Choroid plexus epithelial cell (primary cell): ENCODE measurements around the gene UBE2F.
"Not testable (repeated sequence)": the region's sequence is repeated elsewhere in the genome, so short reads cannot be mapped to it uniquely, and the experiment has no call there.

Experiments used
- DNase-seq: peaks from one replicate; pipeline ENCODE4 v3.0.0-alpha.2; 2010; ENCODE audit warnings: low read depth
- H3K4me3 ChIP-seq: 2 replicates; pipeline ENCODE4 v1.5.1; 2011; ENCODE audit warnings: low read depth, mild to moderate bottlenecking, control low read depth, low read length, moderate library complexity
- TF ChIP-seq, protein P1 (sequence below): conservative IDR thresholded peaks from 2 replicates; pipeline ENCODE4 v1.5.1; 2011; ENCODE audit warnings: low read depth, mild to moderate bottlenecking, control low read depth, inconsistent platforms, low read length, moderate library complexity

Gene UBE2F

DNA sequence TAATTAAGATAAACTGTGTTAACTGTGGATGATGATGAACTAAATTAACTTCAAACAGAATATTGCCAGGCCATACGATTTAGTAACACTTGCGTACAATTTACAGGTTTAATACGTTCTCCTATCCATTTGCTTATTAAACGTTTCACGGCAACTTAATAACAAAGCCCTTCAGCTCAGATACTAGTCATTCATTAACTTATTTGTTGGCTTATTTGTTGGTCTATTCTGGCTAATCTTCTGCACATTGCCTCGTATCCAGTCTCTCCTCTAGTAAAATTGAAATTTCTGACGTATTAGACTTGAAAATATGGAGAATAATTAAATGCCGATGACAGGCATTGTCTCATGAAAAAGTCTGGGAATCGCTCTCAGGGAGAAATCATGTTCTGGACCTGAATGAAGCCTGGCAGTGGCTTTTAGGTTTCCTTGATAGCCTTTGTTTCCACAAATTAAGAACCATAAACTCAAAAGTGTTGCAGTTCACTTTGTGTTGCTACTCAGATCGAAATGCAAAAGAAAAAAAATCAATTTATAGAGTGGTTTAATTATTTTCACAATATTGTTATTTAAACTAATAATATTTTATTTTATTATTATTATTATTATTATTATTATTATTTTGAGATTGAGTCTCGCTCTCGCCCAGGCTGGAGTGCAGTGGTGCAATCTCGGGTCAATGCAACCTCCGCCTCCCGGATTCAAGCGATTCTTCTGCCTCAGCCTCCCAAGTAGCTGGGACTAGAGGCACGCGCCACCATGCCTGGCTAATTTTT lies 98.4 kb downstream of the UBE2F start:
- H3K4me3 ChIP-seq: no peak overlapping the region
- DNase-seq: no peak
- TF ChIP-seq, protein P1, sequence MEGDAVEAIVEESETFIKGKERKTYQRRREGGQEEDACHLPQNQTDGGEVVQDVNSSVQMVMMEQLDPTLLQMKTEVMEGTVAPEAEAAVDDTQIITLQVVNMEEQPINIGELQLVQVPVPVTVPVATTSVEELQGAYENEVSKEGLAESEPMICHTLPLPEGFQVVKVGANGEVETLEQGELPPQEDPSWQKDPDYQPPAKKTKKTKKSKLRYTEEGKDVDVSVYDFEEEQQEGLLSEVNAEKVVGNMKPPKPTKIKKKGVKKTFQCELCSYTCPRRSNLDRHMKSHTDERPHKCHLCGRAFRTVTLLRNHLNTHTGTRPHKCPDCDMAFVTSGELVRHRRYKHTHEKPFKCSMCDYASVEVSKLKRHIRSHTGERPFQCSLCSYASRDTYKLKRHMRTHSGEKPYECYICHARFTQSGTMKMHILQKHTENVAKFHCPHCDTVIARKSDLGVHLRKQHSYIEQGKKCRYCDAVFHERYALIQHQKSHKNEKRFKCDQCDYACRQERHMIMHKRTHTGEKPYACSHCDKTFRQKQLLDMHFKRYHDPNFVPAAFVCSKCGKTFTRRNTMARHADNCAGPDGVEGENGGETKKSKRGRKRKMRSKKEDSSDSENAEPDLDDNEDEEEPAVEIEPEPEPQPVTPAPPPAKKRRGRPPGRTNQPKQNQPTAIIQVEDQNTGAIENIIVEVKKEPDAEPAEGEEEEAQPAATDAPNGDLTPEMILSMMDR: no peak

DNA sequence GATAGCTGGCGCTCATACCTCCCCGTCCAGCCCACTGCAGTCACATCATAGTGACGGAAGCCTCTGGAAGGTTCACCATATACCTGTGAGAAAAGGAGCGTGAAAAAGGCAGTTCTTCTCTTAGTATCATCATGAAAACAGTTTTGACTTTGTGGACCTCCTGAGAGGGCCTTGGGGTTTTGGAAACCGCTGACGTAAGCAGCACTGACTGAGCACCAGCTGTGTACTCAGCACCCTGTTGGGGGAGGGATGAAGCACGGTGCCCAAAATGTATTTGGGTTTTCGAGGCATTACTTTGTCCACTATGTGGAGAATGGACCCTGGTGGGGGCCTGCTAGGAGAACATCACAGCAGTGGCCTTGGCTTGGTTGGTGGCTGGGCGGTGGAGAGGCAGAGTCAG lies 99.4 kb downstream of the UBE2F start:
- TF ChIP-seq, protein P1: no peak
- no peak overlapping the region for H3K4me3 ChIP-seq
- DNase-seq: no peak

DNA sequence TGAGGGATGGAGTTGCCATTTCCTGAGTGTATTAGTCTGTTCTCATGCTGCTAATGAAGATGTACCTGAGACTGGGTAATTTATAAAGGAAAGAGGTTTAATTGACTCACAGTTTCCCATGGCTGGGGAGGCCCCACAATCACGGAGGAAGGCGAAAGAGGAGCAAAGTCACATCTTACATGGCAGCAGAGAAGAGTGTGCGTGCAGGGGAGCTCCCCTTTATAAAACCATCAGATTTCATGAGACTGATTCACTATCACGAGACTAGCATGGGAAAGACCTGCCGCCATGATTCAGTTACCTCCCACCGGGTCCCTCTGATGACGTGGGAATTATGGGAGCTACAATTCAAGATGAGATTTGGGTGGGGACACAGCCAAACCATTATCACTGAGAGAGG lies 99.9 kb downstream of the UBE2F start:
- not testable (repeated sequence) for DNase-seq, H3K4me3 ChIP-seq

DNA sequence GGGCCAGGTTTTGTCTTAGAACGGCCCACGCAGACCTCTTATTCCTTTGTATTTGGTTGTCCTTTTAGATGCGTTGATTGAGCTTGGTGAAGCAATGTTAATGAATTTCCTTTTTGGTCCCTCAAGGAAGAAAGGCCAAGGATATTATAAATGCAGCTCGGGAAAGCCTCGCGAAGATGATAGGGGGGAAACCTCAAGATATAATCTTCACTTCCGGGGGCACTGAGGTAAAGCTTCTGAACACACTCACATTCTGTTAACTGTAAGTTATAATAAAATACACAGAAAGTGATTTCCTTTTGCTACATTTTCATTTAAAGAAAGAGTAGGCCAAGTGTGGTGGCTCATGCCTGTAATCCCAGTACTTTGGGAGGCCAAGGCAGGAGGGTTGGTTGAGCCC lies 101.1 kb downstream of the UBE2F start:
- H3K4me3 ChIP-seq: no peak overlapping the region
- TF ChIP-seq, protein P1: no peak

DNA sequence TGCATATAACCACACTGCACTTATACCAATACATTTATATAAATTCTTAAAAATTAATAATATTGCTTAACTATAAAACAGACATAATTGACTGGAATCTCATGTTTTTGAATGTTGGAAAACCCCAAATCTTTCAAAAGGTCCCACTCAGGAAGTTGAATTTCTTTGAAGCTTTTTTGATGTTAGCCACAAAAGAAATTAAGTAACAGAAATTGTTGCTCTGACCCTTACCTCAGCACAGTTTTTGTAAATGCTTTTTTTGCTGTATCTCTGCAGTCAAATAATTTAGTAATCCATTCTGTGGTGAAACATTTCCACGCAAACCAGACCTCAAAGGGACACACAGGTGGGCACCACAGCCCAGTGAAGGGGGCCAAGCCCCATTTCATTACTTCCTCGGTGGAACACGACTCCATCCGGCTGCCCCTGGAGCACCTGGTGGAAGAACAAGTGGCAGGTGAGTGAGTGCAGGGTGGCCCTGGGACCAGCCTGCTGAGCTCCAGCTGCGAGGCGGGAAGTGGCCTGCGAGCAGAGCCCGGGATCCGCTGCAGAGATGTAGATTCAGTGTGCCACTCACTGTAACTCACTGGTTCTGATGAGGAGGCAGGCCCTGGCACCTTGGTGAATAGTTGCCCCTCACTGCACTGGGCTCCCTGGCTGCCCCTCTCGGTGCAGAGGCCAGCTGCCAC lies 102.4 kb downstream of the UBE2F start:
- H3K4me3 ChIP-seq: no peak overlapping the region
- no peak for DNase-seq
- TF ChIP-seq, protein P1: no peak

More for the DNA sequence above, 101.1 kb downstream of the UBE2F start:
- DNase-seq: no peak

DNA sequence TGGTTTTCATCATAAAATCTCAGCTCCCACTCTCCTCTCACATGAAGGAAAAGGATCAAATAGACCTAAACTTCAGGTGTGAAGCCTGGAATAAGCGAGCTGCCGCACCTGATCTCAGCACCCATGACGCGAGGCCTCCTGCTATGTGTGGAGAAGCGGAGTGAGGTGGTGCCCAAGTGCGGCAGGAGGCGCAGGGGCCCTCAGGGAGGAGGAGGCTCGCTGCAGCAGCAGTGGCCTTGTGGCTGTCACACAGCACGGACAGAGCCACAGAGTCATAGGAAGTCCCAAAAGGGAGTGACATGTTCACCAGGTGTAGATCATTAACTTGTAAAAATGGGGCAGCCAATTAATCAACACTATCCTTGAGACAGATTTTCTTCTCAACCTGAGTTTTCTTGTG lies 103.1 kb downstream of the UBE2F start:
- DNase-seq: no peak
- no peak overlapping the region for H3K4me3 ChIP-seq
- TF ChIP-seq, protein P1: no peak

DNA sequence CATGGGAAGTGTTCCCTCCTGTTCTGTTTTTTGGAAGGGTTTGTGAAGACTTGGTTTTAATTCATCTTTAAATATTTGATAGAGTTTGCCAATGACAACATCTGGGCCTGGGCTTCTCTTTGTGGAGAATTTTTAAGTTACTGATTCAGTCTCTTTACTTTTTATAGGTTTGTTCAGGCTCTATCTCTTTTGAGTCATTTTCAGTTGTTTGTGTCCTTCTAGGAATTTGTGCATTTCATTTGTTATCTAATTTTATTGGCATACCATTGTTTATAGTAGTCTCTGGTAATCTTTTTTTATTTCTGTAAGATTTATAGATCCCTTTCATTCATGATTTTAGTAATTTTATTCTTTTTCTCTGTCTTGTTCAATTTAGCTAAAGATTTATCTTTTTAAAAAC lies 108.6 kb downstream of the UBE2F start:
- no peak for DNase-seq
- no peak overlapping the region for H3K4me3 ChIP-seq
- TF ChIP-seq, protein P1: no peak
